Gastroesophageal sphincter (tissue), 4 donors: ENCODE measurements around the gene IL15. TPM values are rescaled to one million over a fixed set of nuclear protein-coding genes. Genes with fewer than 3 reads are reported as not detected.

Experiments
- ATAC-seq: fragments of 150-250 bp; one replicate; pipeline ENCODE4 v1.9.1; 2016; ENCODE audit warnings: mild to moderate bottlenecking, moderate library complexity
- H3K27ac ChIP-seq, 4 donors: fragments of 200-600 bp; sonication (generic) in 3 of 4; 1 replicate in 3 of 4; 2 replicates in 1 of 4; pipeline ENCODE4 v1.5.1; 2016 to 2019
- H3K27me3 ChIP-seq: fragments of 200-600 bp; sonication (generic); one replicate; pipeline ENCODE4 v1.5.1; 2019
- H3K36me3 ChIP-seq, 2 donors: fragments of 200-600 bp; sonication (generic); one replicate each; pipeline ENCODE4 v1.5.1; 2019; ENCODE audit warnings: control low read depth in 1 of 2
- H3K4me1 ChIP-seq, 3 donors: fragments of 200-600 bp; sonication (generic); 1 replicate in 2 of 3; 2 replicates in 1 of 3; pipeline ENCODE4 v1.5.1; 2016 to 2019; ENCODE audit warnings: control low read depth in 2 of 3
- H3K4me3 ChIP-seq, 2 donors: fragments of 200-600 bp; sonication (generic); one replicate each; pipeline ENCODE4 v1.5.1; 2019; ENCODE audit warnings: mild to moderate bottlenecking in 1 of 2, moderate library complexity in 1 of 2
- H3K9me3 ChIP-seq, 3 donors: fragments of 200-600 bp; sonication (generic); one replicate each; pipeline ENCODE4 v1.5.1; 2017 to 2019; ENCODE audit warnings: control low read depth in 2 of 3
- CTCF ChIP-seq, 4 experiments: fragments of 200-600 bp in 2 of 4; fragments of 450-650 bp in 2 of 4; sonication (generic) in 1 of 4; IDR thresholded peaks; one replicate each; pipeline ENCODE4 v1.5.1; 2017 to 2019; ENCODE audit warnings: antibody characterized with exemption in 4 of 4, mild to moderate bottlenecking in 2 of 4, moderate library complexity in 2 of 4
- EP300 ChIP-seq: sonication (generic); formaldehyde crosslinking; IDR thresholded peaks from one replicate; pipeline ENCODE4 v1.6.1; 2017; ENCODE audit warnings: antibody characterized with exemption, mild to moderate bottlenecking
- POLR2A ChIP-seq, 2 donors: fragments of 450-650 bp; IDR thresholded peaks; one replicate each; pipeline ENCODE4 v1.6.1; 2017; ENCODE audit warnings: antibody characterized with exemption in 2 of 2, mild to moderate bottlenecking in 2 of 2, moderate library complexity in 1 of 2
- POLR2AphosphoS5 ChIP-seq: sonication (generic); formaldehyde crosslinking; IDR thresholded peaks from one replicate; pipeline ENCODE4 v1.6.1; 2017; ENCODE audit warnings: antibody characterized with exemption
- WGBS, 2 donors: methylation state at CpG; one replicate each; pipeline ENCODE4 v1.1.5; 2018; ENCODE audit warnings: low coverage in 1 of 2; 5-methylcytosine and 5-hydroxymethylcytosine counted together
- total RNA-seq, 4 donors: library from RNA; depleted of rRNA; stranded (reverse); fragments of >200 nt; gene quantifications; one replicate each; pipeline ENCODE4 v1.1.0, GENCODE V29; 2016

The IL15 gene
- total RNA-seq, 4 donors from 2014 or later, result 1.6 to 5.8 (median 3.7) TPM

DNA sequence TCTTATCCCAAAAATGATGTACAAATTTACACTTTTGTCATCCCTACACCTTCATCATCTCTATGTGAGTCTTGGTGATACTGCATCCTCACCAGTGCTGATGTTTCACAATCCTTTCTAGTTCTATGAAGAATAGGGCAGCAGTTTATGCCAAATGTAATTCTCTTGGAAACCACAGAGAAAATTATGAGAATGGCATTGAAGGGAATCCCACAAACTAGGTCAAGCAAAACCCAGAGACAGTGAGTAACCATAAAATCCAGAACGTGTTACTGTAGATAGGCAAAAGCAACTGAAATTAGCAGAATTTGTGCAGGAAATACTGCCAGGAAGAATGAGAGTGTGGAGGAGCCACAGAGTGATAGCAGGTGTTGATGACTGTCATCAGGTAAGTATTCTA, 24.5 kb downstream of the IL15 start:
- no peak for ATAC-seq
- Histone ChIP-seq H3K27me3 (no peaks in the 10 kb centered on the region), H3K9me3 (no peaks in the 10 kb centered on the region), H3K4me1 (no peaks in the 10 kb centered on the region), H3K36me3 (no peaks in the 10 kb centered on the region), H3K27ac (no peak overlapping the region), H3K4me3 (no peak overlapping the region)
- no peak for TF ChIP-seq POLR2AphosphoS5
- no peak for TF ChIP-seq EP300
- TF ChIP-seq CTCF (IDR thresholded peaks at IDR 0.05), result no peak
- no peak for TF ChIP-seq POLR2A (IDR thresholded peaks at IDR 0.05)
- 88% methylated on average over 1 of the region's 1 CpG; no CpG with 5 or more reads in 1 of the 2 donors for WGBS, 2 donors

DNA sequence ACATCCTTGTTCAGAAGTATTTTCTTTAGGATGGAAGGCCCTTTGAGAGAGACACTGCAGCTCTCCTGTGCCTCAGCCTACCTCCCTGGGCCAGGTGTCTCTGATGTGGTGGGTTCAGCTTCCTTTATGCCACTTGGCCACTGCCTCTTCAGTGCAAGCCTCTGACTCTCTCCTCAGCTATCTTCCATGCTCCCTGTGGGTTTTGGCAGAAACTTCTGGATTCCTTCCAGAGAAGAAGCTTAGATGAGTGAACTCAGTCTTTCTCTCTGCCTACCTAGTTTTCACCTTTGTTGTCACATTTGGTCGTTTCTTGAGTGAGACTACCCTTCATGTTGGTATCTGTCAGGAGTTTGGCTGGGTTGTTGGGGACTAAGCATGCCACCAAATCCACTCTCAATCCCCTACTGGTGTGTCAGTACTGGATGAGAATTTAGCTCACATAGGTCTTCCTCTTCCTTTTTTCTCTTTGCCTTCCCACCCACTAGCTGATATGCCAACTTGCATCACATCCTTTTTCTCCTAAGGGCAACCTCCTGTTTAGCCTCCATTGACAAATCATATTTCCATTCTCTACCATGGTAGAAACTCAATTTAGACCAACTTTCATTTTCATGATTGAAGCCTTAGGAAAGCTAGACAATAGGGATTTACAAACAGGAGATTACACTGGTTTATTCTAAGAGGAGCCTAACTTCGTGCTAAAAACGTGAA, 32.0 kb downstream of the IL15 start:
- no peak for ATAC-seq
- Histone ChIP-seq H3K9me3 (no peaks in the 10 kb centered on the region), H3K27ac (no peak overlapping the region), H3K36me3 (no peaks in the 10 kb centered on the region), H3K4me3 (no peak overlapping the region), H3K27me3 (no peaks in the 10 kb centered on the region), H3K4me1 (no peaks in the 10 kb centered on the region)
- TF ChIP-seq CTCF (IDR thresholded peaks at IDR 0.05) (no peak), EP300 (no peak), POLR2AphosphoS5 (no peak), POLR2A (IDR thresholded peaks at IDR 0.05) (no peak)
- 71 to 85% methylated on average over 2 to 3 of the region's 3 CpGs for WGBS, 2 donors

DNA sequence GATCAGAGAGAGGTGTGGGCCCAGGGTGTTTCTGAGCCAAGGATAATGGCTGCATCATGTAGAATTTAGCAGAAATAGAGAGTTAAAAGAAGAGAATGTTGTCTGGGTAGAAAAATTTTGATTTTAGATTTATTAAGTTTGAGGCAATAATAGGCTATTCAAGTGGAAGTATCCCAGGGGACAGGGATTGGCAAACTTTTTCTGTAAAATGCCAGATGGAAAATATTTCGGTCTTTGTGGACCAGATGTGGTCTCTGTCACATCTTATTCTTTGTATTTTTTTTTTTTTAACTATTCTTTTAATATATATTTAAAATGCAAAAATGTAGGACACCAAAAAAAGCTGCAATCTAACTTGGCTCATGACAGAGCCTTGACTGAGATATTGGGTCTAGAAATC, 33.1 kb downstream of the IL15 start:
- no peaks in the 10 kb centered on the region for H3K9me3 ChIP-seq
- no peaks in the 10 kb centered on the region for H3K4me1 ChIP-seq
- no peak overlapping the region for H3K27ac ChIP-seq
- 58 to 67% methylated on average over 1 of the region's 1 CpG for WGBS, 2 donors
- no peaks in the 10 kb centered on the region for H3K36me3 ChIP-seq
- H3K27me3 ChIP-seq, result no peaks in the 10 kb centered on the region
- no peak for TF ChIP-seq EP300
- TF ChIP-seq POLR2AphosphoS5, result no peak
- TF ChIP-seq POLR2A (IDR thresholded peaks at IDR 0.05), result no peak
- TF ChIP-seq CTCF (IDR thresholded peaks at IDR 0.05), result no peak
- ATAC-seq, result no peak
- H3K4me3 ChIP-seq, result no peak overlapping the region

DNA sequence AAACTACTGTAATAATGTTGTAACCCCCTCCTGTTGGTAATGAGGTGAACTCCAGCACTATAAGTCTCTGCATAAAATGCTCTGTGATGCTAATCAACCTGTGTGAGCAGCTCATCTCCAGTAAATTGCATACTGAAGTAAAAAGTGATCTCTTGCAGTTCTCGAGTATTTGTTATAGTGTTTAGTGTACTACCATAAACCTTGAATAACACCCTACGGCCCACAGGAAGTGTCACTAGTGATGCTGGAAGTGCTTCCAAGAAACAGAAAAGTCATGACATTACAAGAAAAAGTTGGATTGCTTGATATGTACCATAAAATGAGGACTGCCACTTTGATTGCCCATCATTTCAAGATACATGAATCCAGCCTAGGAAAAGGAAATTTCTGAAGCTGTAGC, 39.0 kb downstream of the IL15 start:
- H3K4me1 ChIP-seq, result no peaks in the 10 kb centered on the region
- H3K9me3 ChIP-seq, result no peaks in the 10 kb centered on the region
- no peaks in the 10 kb centered on the region for H3K36me3 ChIP-seq
- whole genome bisulfite sequencing, 2 donors, result 67 to 85% methylated on average over 1 to 2 of the region's 2 CpGs
- no peak for ATAC-seq
- no peak overlapping the region for H3K27ac ChIP-seq
- no peak overlapping the region for H3K4me3 ChIP-seq
- no peaks in the 10 kb centered on the region for H3K27me3 ChIP-seq
- no peak for TF ChIP-seq POLR2A (IDR thresholded peaks at IDR 0.05)
- no peak for TF ChIP-seq CTCF (IDR thresholded peaks at IDR 0.05)
- no peak for TF ChIP-seq POLR2AphosphoS5
- no peak for TF ChIP-seq EP300

DNA sequence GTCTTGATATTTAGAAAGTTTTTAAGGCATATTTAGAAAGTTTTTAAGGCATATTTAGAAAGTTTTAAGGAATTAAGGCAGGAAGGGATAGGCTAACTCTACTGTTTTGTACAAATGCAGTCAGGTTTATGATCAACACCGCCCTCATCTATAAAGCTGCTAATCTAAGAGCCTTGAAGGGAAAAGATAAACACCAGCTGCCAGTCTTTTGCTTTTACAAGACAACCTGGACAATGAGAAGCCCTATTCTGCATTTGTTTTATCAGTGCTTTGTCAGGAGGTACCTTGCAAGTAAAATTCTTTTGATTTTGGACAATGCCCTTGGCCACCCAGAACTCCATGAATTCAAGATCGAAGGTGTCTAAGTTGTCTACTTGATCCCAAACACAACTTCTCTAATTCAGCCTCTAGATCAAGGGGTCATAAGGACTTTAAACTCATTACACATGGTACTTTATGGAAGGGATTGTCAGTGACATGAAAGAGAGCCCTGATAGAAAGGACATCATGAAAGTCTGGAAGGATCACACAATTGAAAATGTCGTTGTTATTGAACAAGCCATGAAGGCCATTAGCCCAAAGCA, 39.8 kb downstream of the IL15 start:
- no peaks in the 10 kb centered on the region for H3K9me3 ChIP-seq
- WGBS, 2 donors, result 50 to 66% methylated on average over 2 to 3 of the region's 3 CpGs
- H3K4me1 ChIP-seq, result no peaks in the 10 kb centered on the region
- no peak for ATAC-seq
- TF ChIP-seq POLR2AphosphoS5 (no peak), POLR2A (IDR thresholded peaks at IDR 0.05) (no peak), CTCF (IDR thresholded peaks at IDR 0.05) (no peak)
- no peak overlapping the region for H3K27ac ChIP-seq
- no peaks in the 10 kb centered on the region for H3K36me3 ChIP-seq
- H3K27me3 ChIP-seq, result no peaks in the 10 kb centered on the region
- no peak overlapping the region for H3K4me3 ChIP-seq
